CD4-positive, alpha-beta T cell (primary cell): Measurements from ENCODE around the gene FLII. TPM values are rescaled to one million over a fixed set of nuclear protein-coding genes. Genes with fewer than 3 reads are reported as not detected.

Source experiments
- ATAC-seq: fragments of 200-7000 bp; cut with Tn5 transposase; one replicate; pipeline ENCODE4 v1.10.0; 2022; ENCODE audit warnings: mild to moderate bottlenecking; ENCODE audit not compliant: poor library complexity
- CTCF ChIA-PET: fragments of 350-600 bp; sonication (Branson Sonifier 250); formaldehyde crosslinking; loops from one replicate; lab custom pipeline; 2021; ENCODE audit warnings: antibody characterized with exemption, inconsistent platforms; lab: Charles Lee
- POLR2A ChIA-PET: fragments of 350-600 bp; sonication (Branson Sonifier 250); formaldehyde crosslinking; loops from one replicate; lab custom pipeline; 2021; ENCODE audit warnings: antibody characterized with exemption, inconsistent platforms; lab: Charles Lee
- DNase-seq, 14 experiments: peaks; one replicate each; pipeline ENCODE4 v3.0.0-alpha.2; 2013 to 2020; ENCODE audit warnings: mixed read lengths in 2 of 14
- H3K27ac ChIP-seq, 2 donors: one replicate each; pipeline versions ENCODE4 v1.5.1 to v1.7.0; 2013; ENCODE audit warnings: low read length in 2 of 2, low read depth in 1 of 2, mild to moderate bottlenecking in 1 of 2
- H3K27me3 ChIP-seq, 2 experiments: 1 replicate in 1 of 2; 2 replicates in 1 of 2; pipeline versions ENCODE4 v1.6.1 to v1.7.0; 2013; ENCODE audit warnings: low read length in 2 of 2, control low read depth in 1 of 2, mild to moderate bottlenecking in 1 of 2, moderate library complexity in 1 of 2; ENCODE audit not compliant: insufficient read depth in 2 of 2, control insufficient read depth in 1 of 2
- H3K36me3 ChIP-seq: one replicate; pipeline ENCODE4 v1.6.1; 2013; ENCODE audit warnings: low read length, control low read depth; ENCODE audit not compliant: insufficient read depth
- H3K4me1 ChIP-seq: one replicate; pipeline ENCODE4 v1.6.1; 2013; ENCODE audit warnings: low read length, control low read depth; ENCODE audit not compliant: insufficient read depth
- H3K4me3 ChIP-seq: one replicate; pipeline ENCODE4 v1.5.1; 2013; ENCODE audit warnings: mild to moderate bottlenecking, low read length, moderate library complexity
- H3K9me3 ChIP-seq, 2 experiments: 1 replicate in 1 of 2; 2 replicates in 1 of 2; pipeline versions ENCODE4 v1.6.1 to v1.7.0; 2013; ENCODE audit warnings: low read length in 2 of 2, mild to moderate bottlenecking in 2 of 2, control low read depth in 1 of 2, moderate library complexity in 1 of 2; ENCODE audit not compliant: control insufficient read depth in 1 of 2, insufficient read depth in 1 of 2
- H3K27ac Mint-ChIP-seq: one replicate; pipeline ENCODE4 v1.8.0; 2020; ENCODE audit warnings: mixed read lengths
- H3K27me3 Mint-ChIP-seq: one replicate; pipeline ENCODE4 v1.8.0; 2021; ENCODE audit warnings: mixed read lengths
- H3K36me3 Mint-ChIP-seq: one replicate; pipeline ENCODE4 v1.8.0; 2021; ENCODE audit warnings: low read depth, mixed read lengths
- H3K4me1 Mint-ChIP-seq: one replicate; pipeline ENCODE4 v1.8.0; 2021; ENCODE audit warnings: low read depth, mixed read lengths
- H3K4me3 Mint-ChIP-seq: one replicate; pipeline ENCODE4 v1.8.0; 2020; ENCODE audit warnings: mild to moderate bottlenecking, mixed read lengths
- H3K9me3 Mint-ChIP-seq: one replicate; pipeline ENCODE4 v1.8.0; 2020; ENCODE audit warnings: mixed read lengths
- intact Hi-C, 2 experiments: fragments of 100-400 bp; cut with DNase I in 1 of 2; cut with micrococcal nuclease in 1 of 2; formaldehyde crosslinking; loops; one replicate each; pipeline versions ENCODE4 v1.15.1 to v1.9.0; 2023 to 2025; cut with DNase I, micrococcal nuclease
- total RNA-seq, 174 experiments: library from RNA in 2 of 174; stranded (reverse) in 2 of 174; gene quantifications; one replicate each; pipeline ENCODE4 v1.2.3 and lab custom pipeline; 2021 to 2026
- TF ChIP-seq, protein P1 (sequence below): fragments of 200-600 bp; IDR thresholded peaks from one replicate; pipeline ENCODE4 v1.8.0; 2022; ENCODE audit warnings: antibody characterized with exemption, mild to moderate bottlenecking

Gene FLII
- total RNA-seq, 2 experiments from 2014 or later: 179 to 190 TPM

GRCh38 chr17:18245038-18245776 lies 13.3 kb downstream of the FLII start:
- intact Hi-C loops: loop anchor here (5.0 to 10.0 kb wide), 3 partner anchors 77 to 320 kb away; no protein-coding TSS in a partner anchor
- H3K9me3 ChIP-seq: no peaks in the 10 kb centered on the region
- Mint-ChIP-seq H3K4me3 (no peak overlapping the region), H3K27me3 (no peaks in the 10 kb centered on the region), H3K4me1 (peaks cover 5% of the 10 kb centered on the region), H3K36me3 (peaks cover 51% of the 10 kb centered on the region), H3K9me3 (no peaks in the 10 kb centered on the region), H3K27ac (no peak overlapping the region)
- no peak overlapping the region for H3K4me3 ChIP-seq
- no peaks in the 10 kb centered on the region for H3K4me1 ChIP-seq
- ATAC-seq (no peak), DNase-seq (no peak)
- no peaks in the 10 kb centered on the region for H3K27me3 ChIP-seq
- peaks cover 58% of the 10 kb centered on the region for H3K36me3 ChIP-seq
- POLR2A ChIA-PET: no interaction called here
- CTCF ChIA-PET: no interaction called here
- TF ChIP-seq, protein P1, sequence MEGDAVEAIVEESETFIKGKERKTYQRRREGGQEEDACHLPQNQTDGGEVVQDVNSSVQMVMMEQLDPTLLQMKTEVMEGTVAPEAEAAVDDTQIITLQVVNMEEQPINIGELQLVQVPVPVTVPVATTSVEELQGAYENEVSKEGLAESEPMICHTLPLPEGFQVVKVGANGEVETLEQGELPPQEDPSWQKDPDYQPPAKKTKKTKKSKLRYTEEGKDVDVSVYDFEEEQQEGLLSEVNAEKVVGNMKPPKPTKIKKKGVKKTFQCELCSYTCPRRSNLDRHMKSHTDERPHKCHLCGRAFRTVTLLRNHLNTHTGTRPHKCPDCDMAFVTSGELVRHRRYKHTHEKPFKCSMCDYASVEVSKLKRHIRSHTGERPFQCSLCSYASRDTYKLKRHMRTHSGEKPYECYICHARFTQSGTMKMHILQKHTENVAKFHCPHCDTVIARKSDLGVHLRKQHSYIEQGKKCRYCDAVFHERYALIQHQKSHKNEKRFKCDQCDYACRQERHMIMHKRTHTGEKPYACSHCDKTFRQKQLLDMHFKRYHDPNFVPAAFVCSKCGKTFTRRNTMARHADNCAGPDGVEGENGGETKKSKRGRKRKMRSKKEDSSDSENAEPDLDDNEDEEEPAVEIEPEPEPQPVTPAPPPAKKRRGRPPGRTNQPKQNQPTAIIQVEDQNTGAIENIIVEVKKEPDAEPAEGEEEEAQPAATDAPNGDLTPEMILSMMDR: no peak
- no peak overlapping the region for H3K27ac ChIP-seq

- no peaks in the 10 kb centered on the region for H3K27me3 ChIP-seq
- no peak overlapping the region for H3K27ac Mint-ChIP-seq
- peaks cover 43% of the 10 kb centered on the region for H3K36me3 Mint-ChIP-seq
- ATAC-seq (no peak), DNase-seq (no peak)
- no peaks in the 10 kb centered on the region for H3K4me1 Mint-ChIP-seq
- TF ChIP-seq, protein P1: no peak
- ChIA-PET CTCF (no interaction called here), POLR2A (no interaction called here)
- H3K4me1 ChIP-seq: no peaks in the 10 kb centered on the region
- H3K9me3 ChIP-seq: no peaks in the 10 kb centered on the region
- intact Hi-C loops: loop anchor here in 1 of 2 experiments (10.0 kb wide), 1 partner anchor 323 kb away; no protein-coding TSS in a partner anchor
- H3K4me3 Mint-ChIP-seq: no peak overlapping the region
- no peak overlapping the region for H3K4me3 ChIP-seq
- no peaks in the 10 kb centered on the region for H3K27me3 Mint-ChIP-seq
- H3K27ac ChIP-seq: no peak overlapping the region
- no peaks in the 10 kb centered on the region for H3K9me3 Mint-ChIP-seq
- H3K36me3 ChIP-seq: peaks cover 45% of the 10 kb centered on the region
Observed at GRCh38 chr17:18241229-18241871, 17.2 kb downstream of the FLII start.

DNA sequence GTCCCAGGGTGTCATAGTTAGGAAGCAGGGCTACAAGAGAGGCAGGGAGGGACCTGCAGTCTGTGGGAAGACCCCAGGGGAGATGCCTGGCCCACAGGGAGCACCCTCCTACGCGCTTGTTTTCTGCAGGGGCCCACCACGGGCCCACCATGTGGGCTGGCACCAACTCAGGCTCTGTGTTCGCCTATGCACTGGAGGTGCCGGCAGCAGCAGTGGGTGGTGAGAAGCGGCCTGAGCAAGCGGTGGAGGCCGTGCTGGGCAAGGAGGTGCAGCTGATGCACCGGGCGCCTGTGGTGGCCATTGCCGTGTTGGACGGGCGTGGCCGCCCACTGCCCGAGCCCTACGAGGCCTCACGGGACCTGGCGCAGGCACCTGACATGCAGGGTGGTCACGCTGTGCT lies 18.1 kb downstream of the FLII start:
- ChIA-PET CTCF (no interaction called here), POLR2A (no interaction called here)
- Mint-ChIP-seq H3K27ac (no peak overlapping the region), H3K27me3 (no peaks in the 10 kb centered on the region), H3K36me3 (peaks cover 48% of the 10 kb centered on the region), H3K9me3 (no peaks in the 10 kb centered on the region), H3K4me3 (no peak overlapping the region), H3K4me1 (no peaks in the 10 kb centered on the region)
- no peaks in the 10 kb centered on the region for H3K27me3 ChIP-seq
- intact Hi-C loops: loop anchor here in 1 of 2 experiments (10.0 kb wide), 1 partner anchor 324 kb away; no protein-coding TSS in a partner anchor
- no peak overlapping the region for H3K4me3 ChIP-seq
- H3K4me1 ChIP-seq: no peaks in the 10 kb centered on the region
- DNase-seq (no peak), ATAC-seq (no peak)
- peaks cover 45% of the 10 kb centered on the region for H3K36me3 ChIP-seq
- TF ChIP-seq, protein P1: no peak
- H3K9me3 ChIP-seq: no peaks in the 10 kb centered on the region
- H3K27ac ChIP-seq: no peak overlapping the region
